AG09319 (cell line): ENCODE results near the gene F13A1.

ENCODE experiments used
- DNase-seq: peaks from one replicate; pipeline ENCODE4 v3.0.0-alpha.2; 2010; ENCODE audit warnings: low read depth; ENCODE audit errors: extremely low read depth
- TF ChIP-seq, protein P1 (sequence below): IDR thresholded peaks from 2 replicates; pipeline ENCODE4 v1.5.1; 2011; ENCODE audit warnings: low read depth, mild to moderate bottlenecking, inconsistent platforms, low read length, moderate library complexity

The F13A1 gene

DNA sequence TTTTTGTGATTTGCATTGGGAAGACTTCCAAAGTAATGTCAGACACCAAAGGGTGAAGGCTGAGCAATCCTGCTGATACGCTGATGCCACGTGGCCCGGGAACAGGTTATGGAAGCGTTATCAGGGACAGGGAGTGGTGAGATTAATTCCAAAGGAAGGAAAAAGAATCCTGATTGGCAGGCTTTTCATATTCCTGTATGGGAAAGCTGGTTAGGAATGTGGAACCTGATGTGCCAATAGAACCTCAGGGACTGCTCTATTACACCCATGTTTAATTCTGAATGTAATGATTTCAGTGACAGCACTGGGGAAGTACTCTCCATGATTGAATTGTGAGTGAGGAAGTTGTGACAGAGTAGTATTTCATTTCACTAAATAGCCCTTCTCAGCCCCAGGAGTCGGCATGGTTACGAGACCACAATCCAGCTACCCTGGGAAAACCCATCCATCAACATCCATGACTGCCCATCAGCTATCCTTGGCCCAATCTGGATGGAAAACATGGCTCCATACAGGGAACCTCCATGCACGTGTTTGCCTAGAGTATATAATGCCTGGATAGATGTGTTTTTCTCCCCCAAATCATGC is 49.4 kb downstream of the F13A1 start:
- no peak for DNase-seq
- TF ChIP-seq, protein P1, sequence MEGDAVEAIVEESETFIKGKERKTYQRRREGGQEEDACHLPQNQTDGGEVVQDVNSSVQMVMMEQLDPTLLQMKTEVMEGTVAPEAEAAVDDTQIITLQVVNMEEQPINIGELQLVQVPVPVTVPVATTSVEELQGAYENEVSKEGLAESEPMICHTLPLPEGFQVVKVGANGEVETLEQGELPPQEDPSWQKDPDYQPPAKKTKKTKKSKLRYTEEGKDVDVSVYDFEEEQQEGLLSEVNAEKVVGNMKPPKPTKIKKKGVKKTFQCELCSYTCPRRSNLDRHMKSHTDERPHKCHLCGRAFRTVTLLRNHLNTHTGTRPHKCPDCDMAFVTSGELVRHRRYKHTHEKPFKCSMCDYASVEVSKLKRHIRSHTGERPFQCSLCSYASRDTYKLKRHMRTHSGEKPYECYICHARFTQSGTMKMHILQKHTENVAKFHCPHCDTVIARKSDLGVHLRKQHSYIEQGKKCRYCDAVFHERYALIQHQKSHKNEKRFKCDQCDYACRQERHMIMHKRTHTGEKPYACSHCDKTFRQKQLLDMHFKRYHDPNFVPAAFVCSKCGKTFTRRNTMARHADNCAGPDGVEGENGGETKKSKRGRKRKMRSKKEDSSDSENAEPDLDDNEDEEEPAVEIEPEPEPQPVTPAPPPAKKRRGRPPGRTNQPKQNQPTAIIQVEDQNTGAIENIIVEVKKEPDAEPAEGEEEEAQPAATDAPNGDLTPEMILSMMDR: no peak

DNA sequence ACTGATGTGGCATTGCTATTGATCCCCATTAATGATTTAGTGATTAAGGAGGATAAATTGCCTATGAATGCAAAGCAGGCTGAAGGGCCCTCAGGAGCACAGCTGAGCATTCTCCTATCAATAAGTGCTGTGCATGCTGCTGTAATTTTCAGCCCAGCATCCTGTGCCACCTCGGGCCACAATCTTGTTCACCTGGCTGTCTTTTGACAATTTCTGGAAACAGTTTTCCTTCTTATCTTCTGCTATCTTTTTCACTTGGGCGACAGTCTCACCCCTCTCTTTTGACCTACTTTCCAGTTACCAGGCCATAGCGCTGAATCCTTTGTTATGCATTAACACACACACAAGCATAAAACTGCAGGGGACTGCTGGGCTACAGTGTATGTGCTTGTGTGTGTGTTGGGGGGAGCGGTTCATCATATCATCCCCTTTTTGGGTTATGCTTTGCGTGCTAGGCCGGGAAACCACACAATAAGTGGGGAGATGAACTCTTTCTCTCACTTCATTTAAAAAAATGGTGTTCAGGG is 60.2 kb downstream of the F13A1 start:
- TF ChIP-seq, protein P1: no peak
- DNase-seq: no peak

DNA sequence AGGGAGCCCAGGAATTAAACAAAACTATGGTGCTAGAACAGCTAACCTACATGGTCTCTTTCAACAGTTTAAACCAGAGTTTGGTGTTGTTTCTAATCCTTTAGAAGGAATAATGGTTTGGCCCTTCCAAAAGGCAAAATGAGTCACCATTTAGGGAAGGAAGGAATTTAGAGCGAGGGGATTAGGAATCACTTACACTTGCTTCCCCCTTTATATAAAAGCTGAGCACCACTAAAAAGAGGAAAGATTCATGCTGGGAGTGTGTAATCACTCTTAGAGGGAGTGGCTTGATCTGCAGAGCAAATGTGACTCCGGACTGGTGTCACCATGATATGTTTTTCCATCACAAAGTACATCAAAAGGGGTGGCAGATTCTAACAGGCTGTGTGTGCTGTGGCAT is 63.6 kb downstream of the F13A1 start:
- DNase-seq: no peak
- TF ChIP-seq, protein P1: no peak

DNA sequence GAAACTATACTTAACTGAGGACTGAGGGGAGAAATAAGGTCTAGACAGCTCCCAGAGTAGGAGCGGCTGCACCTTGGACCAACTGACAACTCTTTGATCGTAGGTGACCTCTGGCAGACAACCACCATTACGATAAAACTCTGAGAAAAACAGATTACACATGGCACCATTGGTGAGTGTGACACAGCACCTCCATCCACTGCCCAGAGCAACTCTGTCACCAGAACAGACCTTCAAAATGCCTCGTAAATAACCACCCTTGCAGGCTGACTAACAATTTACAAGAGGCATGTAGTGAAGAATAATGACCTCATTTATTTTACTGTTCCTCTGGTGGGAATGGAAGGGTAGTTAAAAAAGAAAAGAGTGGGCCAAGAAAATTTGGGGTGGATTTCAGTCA is 64.2 kb downstream of the F13A1 start:
- TF ChIP-seq, protein P1: no peak
- DNase-seq: no peak

DNA sequence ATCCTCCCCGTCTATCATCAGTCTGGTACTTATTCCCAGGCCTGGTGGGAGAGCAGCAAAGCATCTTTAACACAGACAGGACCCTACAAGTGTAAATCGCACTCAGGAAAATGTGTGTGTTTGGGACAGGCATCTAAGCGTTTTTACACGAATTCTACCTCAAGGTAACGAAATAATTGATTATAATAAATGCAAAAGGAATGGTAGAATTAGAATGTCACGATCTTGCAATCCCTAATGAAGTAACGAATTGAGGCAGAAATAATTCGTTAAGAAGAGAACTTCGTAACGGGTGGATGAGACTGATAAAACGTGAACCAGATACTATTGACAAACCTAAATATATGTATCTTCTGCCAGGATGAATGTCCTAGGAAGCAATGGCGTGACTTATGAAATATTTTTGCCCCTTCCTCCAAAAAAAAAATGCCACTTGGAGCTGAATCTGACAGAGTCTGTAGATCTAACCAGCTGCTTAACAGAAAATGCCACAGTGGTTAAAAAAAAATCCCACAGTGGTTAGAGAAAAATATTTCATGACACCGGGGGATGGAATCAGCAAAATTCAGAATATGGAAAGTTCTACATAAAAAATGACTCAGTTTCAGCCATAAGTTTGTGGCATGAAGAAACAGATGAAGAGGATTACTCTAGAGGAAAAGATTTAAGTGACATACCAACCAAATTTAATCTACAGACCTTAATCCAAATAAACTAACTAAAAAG is 68.7 kb downstream of the F13A1 start:
- TF ChIP-seq, protein P1: no peak
- DNase-seq: no peak

DNA sequence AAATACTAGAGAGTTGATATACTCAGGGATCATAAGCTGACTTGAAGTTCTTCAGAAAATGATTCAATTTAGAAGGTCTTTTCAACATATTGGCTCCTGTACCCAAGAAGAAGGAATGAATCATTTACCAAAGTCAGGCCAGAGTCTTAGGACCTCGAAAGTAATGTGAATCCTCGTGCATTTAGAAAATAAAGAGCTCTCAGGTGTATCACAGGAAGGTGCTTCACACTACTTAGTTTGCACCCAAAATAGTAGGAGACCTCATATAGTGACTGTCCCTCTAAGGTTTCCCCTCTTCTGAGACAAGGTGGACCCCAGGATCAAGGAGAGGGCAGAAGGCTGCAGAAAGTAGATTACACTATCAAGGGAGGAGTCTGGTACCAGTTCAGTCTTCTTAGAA is 71.8 kb downstream of the F13A1 start:
- TF ChIP-seq, protein P1: no peak
- DNase-seq: no peak

DNA sequence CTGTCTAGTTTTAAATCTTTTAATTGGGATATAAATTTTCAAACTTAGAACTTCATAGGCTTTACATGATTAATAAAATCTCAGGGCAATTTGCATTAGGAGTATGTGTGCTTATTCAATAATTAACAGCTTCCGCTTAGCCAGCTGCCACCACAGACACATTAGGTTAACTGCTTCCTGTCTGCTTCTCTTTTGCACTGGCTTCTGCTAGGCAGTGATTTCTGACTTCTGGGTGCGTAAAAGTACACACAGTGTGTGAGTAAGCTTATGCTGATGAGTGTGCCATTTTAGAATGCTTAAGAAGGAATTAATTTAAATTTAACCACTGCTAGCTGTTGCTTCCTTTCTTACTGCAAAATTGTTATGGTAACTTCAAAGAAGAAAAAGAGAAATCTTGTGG is 73.9 kb downstream of the F13A1 start:
- DNase-seq: no peak
- TF ChIP-seq, protein P1: no peak
